Measurements from ENCODE around the gene KIF26B.

The KIF26B gene

DNA sequence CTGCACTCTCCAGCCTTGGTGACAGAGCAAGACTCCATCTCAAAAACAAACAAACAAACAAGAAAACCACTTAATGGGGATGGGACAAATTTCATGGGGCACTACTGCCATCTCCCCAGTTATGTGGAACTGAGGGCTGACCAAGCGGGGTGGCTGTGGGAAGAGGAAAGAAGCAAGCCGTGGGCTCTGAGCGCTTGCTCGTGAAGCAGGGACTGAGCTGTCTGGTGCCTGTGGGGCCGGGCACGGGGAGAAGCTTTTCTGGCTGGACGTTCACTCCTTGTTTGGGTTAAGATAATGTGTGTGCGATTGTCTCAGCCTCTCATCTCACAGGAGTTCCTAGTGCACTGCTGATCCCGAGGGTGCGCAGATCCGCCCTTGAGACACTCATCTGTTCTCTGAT is 22.0 kb upstream of the KIF26B start:
- DNase-seq (ENCODE audit: low read depth in 2 of 2), result no peak

GRCh38 chr1:245133995-245134715 is 20.6 kb upstream of the KIF26B start:
- no peak for DNase-seq (ENCODE audit: low read depth in 2 of 2)

DNA sequence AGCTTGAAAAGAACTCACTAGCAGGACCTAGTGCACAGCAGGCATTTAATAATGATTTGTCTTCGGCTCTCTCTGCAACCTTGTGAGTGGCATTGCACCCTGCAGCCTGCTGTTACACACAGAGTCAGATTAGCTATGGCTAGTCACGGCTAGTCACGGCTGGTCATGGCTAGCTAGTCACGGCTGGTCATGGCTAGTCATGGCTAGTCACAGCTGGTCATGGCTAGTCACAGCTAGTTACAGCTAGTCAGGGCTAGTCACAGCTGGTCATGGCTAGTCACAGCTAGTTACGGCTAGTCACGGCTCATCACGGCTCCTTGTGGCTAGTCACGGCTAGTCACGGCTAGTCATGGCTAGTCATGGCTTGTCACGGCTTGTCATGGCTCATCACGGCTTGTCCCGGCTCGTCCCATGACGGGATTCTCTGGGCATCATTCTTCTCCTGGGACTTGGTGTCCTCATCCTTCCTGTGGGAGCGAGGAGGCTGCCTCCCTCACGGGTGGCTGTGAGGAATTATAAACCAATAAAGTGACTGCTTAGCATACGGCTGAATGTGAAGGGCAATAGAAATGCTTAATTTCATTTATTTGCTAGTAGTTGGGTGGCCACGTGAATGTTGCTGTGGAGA is 12.5 kb upstream of the KIF26B start:
- DNase-seq (ENCODE audit: low read depth in 2 of 2), result no peak

GRCh38 chr1:245142976-245143375 is 11.8 kb upstream of the KIF26B start:
- no peak for DNase-seq (ENCODE audit: low read depth in 2 of 2)

DNA sequence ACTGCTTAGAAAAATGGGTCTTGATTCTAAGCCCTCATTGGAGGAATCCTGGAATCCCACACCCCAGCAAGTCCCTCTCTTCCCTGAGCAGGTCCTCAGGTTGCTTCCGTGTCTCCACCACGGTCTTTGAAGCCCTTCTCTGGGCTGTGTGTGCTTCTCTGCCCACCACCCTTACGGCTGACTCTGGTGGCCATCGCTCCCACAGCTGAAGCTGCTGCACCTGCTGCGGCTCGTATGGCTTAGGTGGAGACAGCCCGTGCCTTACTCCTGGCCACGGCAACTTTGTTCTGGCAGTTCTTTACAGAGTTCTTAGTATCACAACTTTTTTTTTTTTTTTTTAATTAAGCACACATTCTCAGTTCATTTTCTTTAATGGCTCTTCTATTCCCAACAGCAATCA is 10.9 kb upstream of the KIF26B start:
- no peak for DNase-seq (ENCODE audit: low read depth in 2 of 2)

- DNase-seq (ENCODE audit: low read depth in 2 of 2), result no peak
Observed at GRCh38 chr1:245148069-245148468, 6.7 kb upstream of the KIF26B start.

DNA sequence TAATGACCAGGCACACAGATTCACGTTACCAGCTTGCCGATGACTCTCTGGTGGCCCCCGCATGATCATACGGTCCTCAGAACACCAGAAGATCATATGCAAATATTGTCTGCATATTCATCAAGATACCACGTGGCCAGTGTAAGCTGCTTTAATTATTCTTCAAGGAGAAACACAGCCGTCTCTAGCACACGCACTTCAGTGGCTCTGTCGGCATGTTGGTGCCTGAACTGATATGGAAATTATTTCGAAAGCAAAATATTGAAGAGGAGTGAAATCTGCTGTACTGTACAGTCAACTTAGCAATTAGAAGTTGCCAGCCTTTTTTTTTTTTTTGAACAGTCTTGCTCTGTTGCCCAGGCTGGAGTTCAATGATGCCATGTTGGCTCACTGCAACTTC is 5.9 kb upstream of the KIF26B start:
- no peak for DNase-seq (ENCODE audit: low read depth in 2 of 2)

- peak; percentile 40 to 49 for DNase-seq (ENCODE audit: low read depth in 2 of 2)
Observed at GRCh38 chr1:245153081-245153551, 1.7 kb upstream of the KIF26B start.

DNA sequence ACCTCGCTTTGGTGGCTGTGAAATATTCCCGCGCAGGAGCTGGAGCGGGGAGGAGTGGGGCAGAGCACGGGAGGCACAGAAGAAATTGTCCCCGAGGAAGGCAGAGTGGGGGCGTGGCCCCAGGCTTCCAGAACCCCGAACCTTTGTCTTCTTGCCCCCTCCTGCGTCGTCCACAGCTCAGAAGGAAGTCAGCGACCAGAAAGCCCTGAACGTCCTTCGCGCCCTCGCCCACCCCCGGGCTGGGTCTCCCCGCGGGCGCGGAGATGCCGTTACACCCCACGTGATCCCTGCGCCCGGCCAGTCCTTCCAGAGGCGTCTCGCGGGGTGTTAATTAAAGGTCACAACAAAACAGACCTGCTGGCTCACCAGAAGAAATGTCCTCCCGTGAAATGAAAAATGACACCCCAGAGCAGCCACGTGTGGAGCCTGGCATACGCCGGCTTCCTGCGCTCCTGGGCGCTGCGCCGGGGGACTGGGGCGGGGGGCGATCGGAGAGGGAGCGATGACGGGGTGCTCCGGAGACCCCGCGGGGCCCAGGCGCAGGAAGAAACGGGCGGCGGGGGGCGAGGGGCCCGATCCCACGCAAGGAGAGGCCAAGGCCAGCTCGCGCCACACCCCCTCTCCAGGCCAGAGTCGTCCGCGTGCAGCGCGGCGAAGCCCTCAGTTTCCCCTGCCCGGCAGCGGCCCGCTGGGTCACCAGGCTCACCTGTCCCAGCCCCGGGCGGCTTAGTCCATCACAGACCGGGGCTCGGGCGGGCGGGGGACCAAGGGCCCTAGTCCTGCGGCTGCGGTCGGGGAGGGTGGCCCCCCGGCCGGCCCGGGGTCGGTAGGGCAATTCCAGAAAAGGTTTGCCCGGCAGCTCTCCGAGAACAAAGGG is 995 bp upstream of the KIF26B start:
- DNase-seq (ENCODE audit: low read depth in 2 of 2), result no peak

- DNase-seq (ENCODE audit: low read depth in 2 of 2), result no peak
Observed at GRCh38 chr1:245155272-245156040, 671 bp downstream of the KIF26B start.

- peak; percentile 58 to 82 for DNase-seq (ENCODE audit: low read depth in 2 of 2)
Observed at GRCh38 chr1:245156041-245156735, 1.4 kb downstream of the KIF26B start.

- DNase-seq (ENCODE audit: low read depth in 2 of 2), result no peak
Observed at GRCh38 chr1:245156736-245157505, 2.1 kb downstream of the KIF26B start.

GRCh38 chr1:245158913-245159312 is 4.1 kb downstream of the KIF26B start:
- no peak for DNase-seq (ENCODE audit: low read depth in 2 of 2)

DNA sequence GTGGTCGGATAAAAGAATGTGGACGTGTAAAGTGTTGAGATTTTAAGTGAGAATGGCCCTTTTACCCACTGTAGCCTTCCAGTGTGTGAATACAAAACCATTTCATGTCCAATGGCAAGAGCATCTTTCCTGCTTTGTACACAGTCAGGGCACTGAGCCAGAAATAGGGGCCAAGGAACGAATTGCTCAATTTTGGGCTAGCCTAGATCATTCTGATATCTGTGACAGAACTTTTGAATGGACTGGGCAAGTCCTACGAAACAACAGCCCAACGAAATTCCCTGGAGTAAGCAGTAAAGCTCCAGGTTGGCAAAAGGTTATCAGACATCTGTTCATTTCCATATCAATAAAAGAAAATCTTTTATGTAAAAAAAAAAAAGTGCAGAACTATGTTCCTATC is 5.5 kb downstream of the KIF26B start:
- no peak for DNase-seq (ENCODE audit: low read depth in 2 of 2)

- DNase-seq (ENCODE audit: low read depth in 2 of 2), result no peak
Observed at GRCh38 chr1:245160741-245161400, 6.1 kb downstream of the KIF26B start.

- no peak for DNase-seq (ENCODE audit: low read depth in 2 of 2)
Observed at GRCh38 chr1:245161866-245162265, 7.1 kb downstream of the KIF26B start.

GRCh38 chr1:245166471-245166885 is 11.7 kb downstream of the KIF26B start:
- DNase-seq (ENCODE audit: low read depth in 2 of 2), result no peak

DNA sequence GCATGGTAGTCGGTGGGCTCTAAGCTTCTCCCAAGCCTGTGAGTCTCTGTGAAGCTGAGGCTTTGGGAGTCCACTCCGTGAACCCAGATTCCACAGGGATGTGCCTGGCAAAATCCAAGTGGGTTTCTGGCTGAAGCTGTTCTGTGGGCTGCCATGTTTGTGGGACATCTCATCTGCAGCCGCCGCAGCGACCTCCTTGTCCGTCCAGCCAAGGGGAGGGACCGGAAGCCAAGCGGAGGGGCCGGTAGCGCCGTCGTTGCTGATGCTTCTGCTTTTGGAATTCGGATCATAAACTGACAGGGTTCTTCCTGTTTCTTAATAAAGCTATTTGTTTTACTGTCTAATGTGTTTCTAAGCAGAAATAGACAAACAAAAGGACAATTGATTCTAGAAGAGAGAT is 13.3 kb downstream of the KIF26B start:
- DNase-seq (ENCODE audit: low read depth in 2 of 2), result no peak

GRCh38 chr1:245168906-245169305 is 14.1 kb downstream of the KIF26B start:
- DNase-seq (ENCODE audit: low read depth in 2 of 2), result no peak

GRCh38 chr1:245169376-245169775 is 14.6 kb downstream of the KIF26B start:
- no peak for DNase-seq (ENCODE audit: low read depth in 2 of 2)
